Osteocyte (in vitro differentiated cells): ENCODE measurements around the gene IRF8. TPM values are rescaled to one million over a fixed set of nuclear protein-coding genes. Genes with fewer than 3 reads are reported as not detected.

ENCODE experiments used
- DNase-seq: peaks from one replicate; pipeline ENCODE4 v3.0.0; 2021; ENCODE audit warnings: mixed read lengths; ENCODE audit not compliant: unreplicated experiment; ENCODE audit errors: extremely low spot score
- H3K27ac Mint-ChIP-seq: one replicate; pipeline ENCODE4 v1.8.0; 2021; ENCODE audit warnings: mild to moderate bottlenecking, mixed read lengths; ENCODE audit not compliant: unreplicated experiment
- H3K27me3 Mint-ChIP-seq: one replicate; pipeline ENCODE4 v1.8.0; 2021; ENCODE audit warnings: mixed read lengths; ENCODE audit not compliant: unreplicated experiment
- H3K36me3 Mint-ChIP-seq: one replicate; pipeline ENCODE4 v1.8.0; 2021; ENCODE audit warnings: mixed read lengths; ENCODE audit not compliant: unreplicated experiment
- H3K4me1 Mint-ChIP-seq: one replicate; pipeline ENCODE4 v1.8.0; 2021; ENCODE audit warnings: mixed read lengths; ENCODE audit not compliant: unreplicated experiment
- H3K4me3 Mint-ChIP-seq: one replicate; pipeline ENCODE4 v1.8.0; 2021; ENCODE audit warnings: mild to moderate bottlenecking, moderate library complexity, mixed read lengths; ENCODE audit not compliant: unreplicated experiment
- H3K9me3 Mint-ChIP-seq: one replicate; pipeline ENCODE4 v1.8.0; 2021; ENCODE audit warnings: mixed read lengths; ENCODE audit not compliant: unreplicated experiment
- CTCF ChIP-seq: fragments of 200-600 bp; sonication (generic); IDR thresholded peaks from 2 replicates; pipeline ENCODE4 v1.5.0; 2021; ENCODE audit warnings: antibody characterized with exemption, mild to moderate bottlenecking, moderate library complexity
- total RNA-seq: library from RNA; stranded (reverse); gene quantifications from 2 replicates; pipeline ENCODE4 v1.2.1, GENCODE V29; 2021

Gene IRF8
- total RNA-seq, 1 donor from 2014 or later: not detected

- Mint-ChIP-seq H3K36me3 (no peaks in the 10 kb centered on the region), H3K27ac (no peak overlapping the region), H3K4me1 (no peaks in the 10 kb centered on the region), H3K9me3 (peaks cover 6% of the 10 kb centered on the region), H3K27me3 (peaks cover 34% of the 10 kb centered on the region), H3K4me3 (no peak overlapping the region)
- TF ChIP-seq CTCF: no peak
- DNase-seq: no peak
Observed at GRCh38 chr16:85908444-85908843, 9.5 kb downstream of the IRF8 start.

GRCh38 chr16:85908889-85909589 is 10.1 kb downstream of the IRF8 start:
- Mint-ChIP-seq H3K4me3 (no peak overlapping the region), H3K27ac (no peak overlapping the region), H3K4me1 (no peaks in the 10 kb centered on the region), H3K9me3 (peaks cover 6% of the 10 kb centered on the region), H3K36me3 (no peaks in the 10 kb centered on the region), H3K27me3 (peaks cover 28% of the 10 kb centered on the region)
- DNase-seq: no peak
- TF ChIP-seq CTCF: no peak

GRCh38 chr16:85909932-85910853 is 11.2 kb downstream of the IRF8 start:
- Mint-ChIP-seq H3K36me3 (no peaks in the 10 kb centered on the region), H3K9me3 (peaks cover 6% of the 10 kb centered on the region), H3K27ac (no peak overlapping the region), H3K4me1 (no peaks in the 10 kb centered on the region), H3K4me3 (no peak overlapping the region), H3K27me3 (peaks cover 27% of the 10 kb centered on the region)
- DNase-seq: no peak
- no peak for TF ChIP-seq CTCF

GRCh38 chr16:85910854-85911247 is 11.9 kb downstream of the IRF8 start:
- H3K4me3 Mint-ChIP-seq: no peak overlapping the region
- peaks cover 27% of the 10 kb centered on the region for H3K27me3 Mint-ChIP-seq
- peaks cover 6% of the 10 kb centered on the region for H3K9me3 Mint-ChIP-seq
- no peaks in the 10 kb centered on the region for H3K4me1 Mint-ChIP-seq
- no peak for TF ChIP-seq CTCF
- no peak overlapping the region for H3K27ac Mint-ChIP-seq
- no peaks in the 10 kb centered on the region for H3K36me3 Mint-ChIP-seq
- DNase-seq: no peak
